GM19468 (cell line): Measurements from ENCODE around the gene C3orf49.

Experiments used
- ATAC-seq: cut with Tn5 transposase; IDR thresholded peaks from one replicate; pipeline ENCODE4 v1.9.1; 2021; ENCODE audit warnings: mild to moderate bottlenecking, moderate library complexity, moderate number of reproducible peaks; ENCODE audit not compliant: unreplicated experiment; ENCODE audit errors: extremely low read depth

C3orf49 gene

GRCh38 chr3:63819151-63819398 lies at the start of gene C3orf49:
Gene C3orf49 (plus strand): TSS chr3:63819299. CDS start chr3:63819472, 173 bp downstream.
- ATAC-seq = no peak

DNA sequence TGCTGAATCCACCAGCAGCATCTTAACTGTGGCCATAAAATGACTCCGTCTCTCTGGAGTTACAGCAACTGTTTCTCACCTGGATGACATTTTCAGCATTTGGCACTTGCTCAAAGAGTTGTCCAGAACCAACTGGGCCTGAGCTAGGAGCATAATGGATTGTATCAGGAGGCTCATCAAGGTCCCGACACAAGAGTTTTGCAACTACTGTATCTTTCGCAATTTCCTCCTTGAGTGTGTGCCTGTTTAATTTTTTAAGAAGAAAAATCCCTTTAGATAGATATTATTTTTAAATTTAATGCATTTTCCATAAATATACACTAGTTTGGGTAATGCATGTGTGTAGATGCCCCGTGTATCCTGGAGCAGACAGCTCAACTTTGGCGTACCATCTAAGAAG lies 44.3 kb upstream of the C3orf49 start:
- no peak for ATAC-seq

- ATAC-seq = no peak
Observed at GRCh38 chr3:63779227-63779626, 39.9 kb upstream of the C3orf49 start.

- no peak for ATAC-seq
Observed at GRCh38 chr3:63791974-63792373, 27.1 kb upstream of the C3orf49 start.

DNA sequence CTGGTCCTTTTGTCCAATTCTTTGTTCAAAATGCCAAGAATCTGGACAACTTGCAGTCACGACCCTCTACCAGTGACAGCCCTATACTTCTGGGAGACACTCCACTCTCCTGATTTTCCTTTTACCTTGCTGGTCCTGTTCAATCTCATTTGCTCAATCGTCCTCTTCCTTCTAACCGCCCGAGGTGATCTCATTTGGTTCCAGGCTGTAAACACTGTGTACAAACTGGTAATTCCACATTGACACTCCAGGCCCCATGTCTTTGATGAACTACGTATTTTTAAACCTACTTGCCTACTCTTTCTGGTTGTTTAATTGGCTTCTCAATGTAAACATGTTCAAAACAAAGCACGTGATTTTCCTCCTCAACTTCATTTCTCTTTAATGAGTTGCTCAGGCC lies 23.7 kb upstream of the C3orf49 start:
- no peak for ATAC-seq

DNA sequence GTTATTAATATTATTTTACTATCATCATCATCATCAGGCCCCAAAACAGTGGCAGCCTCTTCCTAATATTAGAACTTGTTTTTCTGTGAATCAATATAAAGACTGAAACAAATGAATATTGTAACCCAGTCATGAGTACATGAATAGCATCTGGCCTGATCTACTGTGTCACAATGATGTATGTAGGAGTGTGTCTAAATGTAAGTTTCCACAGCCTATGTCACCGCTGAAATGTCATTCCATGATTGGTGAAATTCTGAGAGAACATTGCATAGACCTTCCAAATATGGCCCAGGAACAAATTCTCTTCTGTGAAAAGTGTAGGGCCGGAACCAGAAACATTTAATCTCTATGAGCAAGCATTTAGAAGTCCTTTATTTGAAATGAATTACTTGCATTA lies 20.6 kb upstream of the C3orf49 start:
- no peak for ATAC-seq

DNA sequence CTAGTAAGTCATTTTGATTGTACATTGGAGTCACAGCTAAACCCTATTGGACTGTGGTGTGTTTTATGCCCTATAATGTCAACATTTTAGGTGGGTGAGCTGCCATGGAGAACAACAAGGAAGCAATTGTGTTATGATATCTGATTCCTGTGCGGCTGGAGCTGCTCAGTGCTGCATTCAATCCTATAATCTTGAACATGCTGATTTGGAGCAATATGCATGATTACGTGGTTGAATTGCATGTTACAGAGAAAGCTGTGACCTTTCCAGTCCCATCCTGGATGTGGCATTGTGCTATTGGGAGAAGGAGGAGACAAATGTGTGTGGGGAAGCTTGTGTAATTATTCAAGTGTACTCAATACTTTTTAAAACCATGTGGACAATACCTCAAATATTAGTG lies 20.1 kb upstream of the C3orf49 start:
- no peak for ATAC-seq

DNA sequence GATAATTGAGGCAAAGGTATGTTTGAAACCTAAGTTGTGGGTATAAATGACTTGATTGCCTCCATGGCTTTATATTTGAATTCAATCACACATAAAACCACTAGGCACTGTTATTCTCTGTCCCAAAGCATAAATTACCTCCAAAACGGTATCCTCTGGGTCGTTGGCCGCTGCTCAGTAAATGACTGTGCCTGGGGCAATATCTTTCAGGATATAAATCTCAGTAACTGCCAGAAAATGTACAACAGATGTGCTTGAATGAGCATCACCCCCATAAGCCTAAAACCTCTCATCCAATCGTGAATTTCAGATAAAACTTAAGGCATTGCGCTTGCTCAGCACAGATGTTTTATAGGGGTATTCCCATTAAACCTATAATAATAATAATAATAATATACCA lies 19.0 kb upstream of the C3orf49 start:
- ATAC-seq = no peak

GRCh38 chr3:63803911-63804310 lies 15.2 kb upstream of the C3orf49 start:
- no peak for ATAC-seq

DNA sequence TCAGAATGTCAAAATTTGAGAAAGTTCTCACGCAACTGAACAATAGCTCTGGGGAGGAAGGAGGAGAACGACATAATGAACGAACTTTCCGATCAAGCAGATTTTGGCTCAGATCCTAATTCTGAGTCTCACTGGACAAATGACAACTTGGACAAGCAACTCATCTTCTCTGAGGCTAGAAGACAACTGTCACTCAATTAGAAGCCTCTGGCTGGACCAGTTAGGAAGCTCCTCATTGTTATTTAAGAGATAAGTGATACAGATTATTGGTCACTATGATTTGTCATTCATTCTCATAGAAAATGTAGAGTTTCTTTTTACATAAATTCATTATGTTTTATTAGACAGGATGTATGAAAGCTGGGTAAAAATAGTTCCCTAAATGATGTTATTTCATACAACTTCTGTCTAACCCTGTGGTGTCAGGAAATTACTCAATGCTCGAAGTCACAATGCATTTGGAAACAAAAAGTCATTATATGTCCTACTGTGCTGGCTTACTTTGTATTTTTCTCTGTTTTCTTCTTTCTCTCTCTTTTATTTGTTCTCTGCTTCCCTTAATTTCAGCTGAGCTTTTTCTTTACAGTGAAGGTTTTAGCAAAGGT lies 11.0 kb upstream of the C3orf49 start:
- no peak for ATAC-seq

GRCh38 chr3:63808633-63809032 lies 10.5 kb upstream of the C3orf49 start:
- no peak for ATAC-seq

GRCh38 chr3:63809607-63810006 lies 9.5 kb upstream of the C3orf49 start:
- ATAC-seq = no peak

- no peak for ATAC-seq
Observed at GRCh38 chr3:63814237-63814636, 4.9 kb upstream of the C3orf49 start.

GRCh38 chr3:63817225-63817624 lies 1.9 kb upstream of the C3orf49 start:
- ATAC-seq = no peak

DNA sequence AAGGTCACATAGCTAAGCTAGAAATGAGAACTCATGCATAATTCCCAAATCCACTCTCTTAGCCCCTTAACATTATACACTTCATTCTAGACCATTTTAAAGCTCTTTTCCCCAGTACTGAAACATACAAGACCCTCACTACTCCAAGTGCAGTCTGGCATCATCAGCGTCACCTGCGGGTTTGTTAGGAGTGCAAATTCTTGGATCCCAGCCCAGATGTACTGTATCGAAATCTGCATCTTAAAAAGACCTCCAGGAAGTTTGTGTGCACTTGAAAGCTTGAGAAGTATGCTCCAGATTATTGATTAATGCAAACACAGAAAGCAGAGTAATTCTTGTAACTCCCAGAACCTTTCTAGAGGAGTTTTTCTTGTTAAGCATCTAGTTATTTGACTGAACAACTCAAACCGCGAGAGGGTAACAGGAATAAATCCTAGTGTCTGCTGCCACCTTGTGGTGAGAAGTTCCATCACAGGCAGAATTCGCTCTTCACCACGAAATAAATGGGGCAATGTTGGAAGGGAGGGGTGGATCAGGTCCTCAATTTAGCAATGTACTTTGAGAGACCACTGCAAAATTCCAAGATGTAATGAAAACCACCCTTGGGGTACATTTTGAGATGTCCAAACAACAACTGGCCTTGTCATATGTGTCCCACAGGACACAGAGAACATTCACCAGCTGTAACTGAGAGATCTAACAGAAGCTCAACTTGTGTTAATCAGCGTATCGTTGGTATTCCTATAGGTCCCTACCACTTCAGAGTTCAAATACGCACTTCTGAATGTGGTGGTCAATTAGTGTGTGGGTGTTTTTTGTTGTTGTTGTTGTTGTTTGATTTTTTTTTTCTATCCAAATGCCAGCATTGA lies 583 bp upstream of the C3orf49 start:
- peak; percentile 80 for ATAC-seq

DNA sequence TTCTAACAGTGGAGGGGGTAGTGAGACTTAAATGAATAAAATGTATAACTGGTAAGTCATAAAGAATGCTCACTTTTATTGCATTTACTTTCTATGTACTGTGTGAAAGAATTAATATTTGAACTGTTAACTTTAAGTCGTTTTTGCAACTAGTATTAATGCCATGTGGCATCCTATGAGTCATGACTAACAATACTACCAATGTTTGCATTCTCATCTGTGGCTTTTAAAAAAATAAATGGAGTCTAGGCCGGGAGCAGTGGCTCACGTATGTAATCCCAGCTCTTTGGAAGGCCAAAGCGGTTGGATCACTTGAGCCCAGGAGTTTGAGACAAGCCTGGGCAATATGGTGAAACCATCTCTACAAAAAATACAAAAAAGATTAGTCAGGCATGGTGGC lies 5.2 kb downstream of the C3orf49 start:
- no peak for ATAC-seq

DNA sequence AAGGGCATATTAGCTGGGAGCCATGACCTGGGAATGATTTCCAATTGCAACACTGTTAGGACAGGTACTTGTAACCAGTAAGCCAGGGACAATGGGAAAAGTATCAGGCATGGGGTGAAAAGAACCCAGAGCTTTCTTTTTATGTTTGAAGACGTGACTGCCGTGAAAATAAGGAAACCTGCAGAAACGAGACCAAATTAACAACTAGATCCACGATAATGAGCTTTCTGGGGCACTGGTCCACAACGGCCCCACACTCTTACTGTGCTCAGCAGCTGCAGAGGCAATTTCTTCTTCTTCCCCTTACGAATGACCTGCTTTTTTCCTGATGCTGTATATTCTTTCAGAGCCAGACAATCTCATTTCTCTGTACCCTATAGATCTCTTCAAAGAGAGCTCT lies 11.4 kb downstream of the C3orf49 start:
- ATAC-seq = no peak

- no peak for ATAC-seq
Observed at GRCh38 chr3:63832395-63832794, 13.3 kb downstream of the C3orf49 start.

DNA sequence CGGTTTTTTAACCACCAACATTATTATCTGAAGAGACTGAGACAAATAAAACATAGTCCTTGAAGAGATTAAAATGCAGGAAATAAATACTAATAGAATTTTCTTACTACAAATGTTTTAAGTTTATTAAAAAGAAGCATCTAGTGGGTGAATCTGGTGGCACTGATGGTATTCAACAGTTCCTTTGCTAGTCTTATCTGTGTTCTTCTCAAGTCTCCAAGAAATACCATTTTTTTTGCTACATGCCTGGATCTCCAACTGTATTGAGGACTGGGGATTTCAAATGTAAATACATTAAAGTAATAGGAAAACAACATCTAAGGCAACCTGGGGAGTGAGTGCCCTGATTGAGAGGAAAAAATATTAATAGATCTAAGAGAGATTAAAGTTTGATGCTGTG lies 22.6 kb downstream of the C3orf49 start:
- ATAC-seq = no peak

GRCh38 chr3:63842127-63842526 lies 23.0 kb downstream of the C3orf49 start:
- no peak for ATAC-seq

DNA sequence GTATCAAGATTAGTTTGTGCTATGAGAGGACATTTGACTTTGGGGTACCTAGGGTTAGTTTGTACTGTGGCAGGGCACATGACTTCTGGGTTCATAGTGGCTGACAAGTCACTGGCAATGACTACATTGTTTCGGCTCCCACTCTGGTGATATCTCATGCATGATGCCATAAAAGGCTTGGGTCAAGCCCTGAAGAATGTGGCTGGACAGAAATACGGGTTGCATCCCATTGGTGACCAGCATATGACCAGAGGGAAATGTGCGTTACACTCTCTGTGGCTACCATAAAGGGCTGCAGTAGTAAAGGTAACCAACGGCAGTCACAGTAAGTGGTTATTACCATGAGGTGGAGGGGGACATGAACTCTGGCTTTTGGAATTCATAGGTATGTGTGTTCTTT lies 26.1 kb downstream of the C3orf49 start:
- no peak for ATAC-seq
